ENCODE measurements around the gene GRIN2A. TPM values are rescaled to one million over a fixed set of nuclear protein-coding genes. Genes with fewer than 3 reads are reported as not detected.

GRIN2A gene
- polyA plus RNA-seq, 1 donor (not counting 4 experiments of a cell fraction or from before 2014, with no cell fraction given) = 0.01 TPM

DNA sequence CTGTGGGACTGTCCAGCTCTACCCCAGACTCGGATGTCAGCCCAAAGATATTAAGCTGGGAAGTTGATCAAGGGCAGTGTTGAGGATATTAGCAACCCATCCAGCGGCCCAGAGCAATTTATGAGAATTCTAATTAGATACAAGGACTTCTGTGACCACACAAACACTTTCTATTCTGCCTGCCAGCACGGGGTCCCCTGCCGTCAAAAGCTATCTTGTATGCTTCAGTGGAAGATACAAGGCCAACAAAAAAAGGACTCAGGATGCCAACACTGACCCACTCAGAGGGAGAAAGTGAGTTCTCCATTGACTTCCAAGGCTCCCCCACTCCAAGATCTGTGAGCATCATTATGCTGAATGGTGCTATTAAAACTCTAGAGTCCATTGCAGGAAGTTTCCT lies 390.7 kb downstream of the GRIN2A start:
- Histone ChIP-seq H3K9ac (ENCODE audit: control insufficient read depth, extremely low read depth, insufficient read depth, low read length) (no peak overlapping the region), H3K4me2 (ENCODE audit: control insufficient read depth, extremely low read depth, insufficient read depth, low read depth, low read length) (no peak overlapping the region), H2AFZ (ENCODE audit: control insufficient read depth, low read length) (no peak overlapping the region), H3K4me3 (ENCODE audit: control insufficient read depth in 2 of 3, extremely low read depth in 1 of 3, insufficient read depth in 2 of 3, low read depth in 1 of 3, low read length in 3 of 3) (no peak overlapping the region), H3K27me3 (ENCODE audit: control insufficient read depth, extremely low read depth, insufficient read depth, low read length) (no peaks in the 10 kb centered on the region), H3K79me2 (ENCODE audit: control insufficient read depth, insufficient read depth, low read length) (no peaks in the 10 kb centered on the region), H3K4me1 (ENCODE audit: control insufficient read depth, extremely low read depth, insufficient read depth, low read length) (no peaks in the 10 kb centered on the region), H3K27ac (ENCODE audit: control insufficient read depth, insufficient read depth, low read length) (no peak overlapping the region), H3K36me3 (ENCODE audit: control insufficient read depth in 2 of 2, extremely low read depth in 1 of 2, insufficient read depth in 2 of 2, low read length in 2 of 2) (no peaks in the 10 kb centered on the region), H3K9me3 (ENCODE audit: control insufficient read depth, low read depth, low read length) (no peaks in the 10 kb centered on the region), H3K9me1 (ENCODE audit: control insufficient read depth, extremely low read depth, insufficient read depth, low read length) (no peaks in the 10 kb centered on the region), H4K20me1 (ENCODE audit: control insufficient read depth, extremely low read depth, insufficient read depth, low read length) (no peaks in the 10 kb centered on the region)
- FAIRE-seq (no peak), DNase-seq (ENCODE audit: low read depth, low spot score) (no peak)
- dilution Hi-C loops (cut with MboI; ENCODE audit: extremely low pct_ligation_motif_present, low sequenced_read_pairs) = no loop called here
- TF ChIP-seq EZH2 (IDR thresholded peaks at IDR 0.05; ENCODE audit: low read length) = no peak
- TF ChIP-seq, protein P1, sequence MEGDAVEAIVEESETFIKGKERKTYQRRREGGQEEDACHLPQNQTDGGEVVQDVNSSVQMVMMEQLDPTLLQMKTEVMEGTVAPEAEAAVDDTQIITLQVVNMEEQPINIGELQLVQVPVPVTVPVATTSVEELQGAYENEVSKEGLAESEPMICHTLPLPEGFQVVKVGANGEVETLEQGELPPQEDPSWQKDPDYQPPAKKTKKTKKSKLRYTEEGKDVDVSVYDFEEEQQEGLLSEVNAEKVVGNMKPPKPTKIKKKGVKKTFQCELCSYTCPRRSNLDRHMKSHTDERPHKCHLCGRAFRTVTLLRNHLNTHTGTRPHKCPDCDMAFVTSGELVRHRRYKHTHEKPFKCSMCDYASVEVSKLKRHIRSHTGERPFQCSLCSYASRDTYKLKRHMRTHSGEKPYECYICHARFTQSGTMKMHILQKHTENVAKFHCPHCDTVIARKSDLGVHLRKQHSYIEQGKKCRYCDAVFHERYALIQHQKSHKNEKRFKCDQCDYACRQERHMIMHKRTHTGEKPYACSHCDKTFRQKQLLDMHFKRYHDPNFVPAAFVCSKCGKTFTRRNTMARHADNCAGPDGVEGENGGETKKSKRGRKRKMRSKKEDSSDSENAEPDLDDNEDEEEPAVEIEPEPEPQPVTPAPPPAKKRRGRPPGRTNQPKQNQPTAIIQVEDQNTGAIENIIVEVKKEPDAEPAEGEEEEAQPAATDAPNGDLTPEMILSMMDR (optimal IDR thresholded peaks at IDR 0.05 in 1 of 3, IDR thresholded peaks at IDR 0.05 in 1 of 3, conservative IDR thresholded peaks at IDR 0.05 in 1 of 3; ENCODE audit: extremely low read depth in 1 of 3, insufficient read depth in 2 of 3, low read length in 3 of 3) = no peak

- dilution Hi-C loops (cut with MboI; ENCODE audit: extremely low pct_ligation_motif_present, low sequenced_read_pairs) = no loop called here
- no peak for FAIRE-seq
- H3K36me3 ChIP-seq (ENCODE audit: control insufficient read depth in 2 of 2, extremely low read depth in 1 of 2, insufficient read depth in 2 of 2, low read length in 2 of 2) = no peaks in the 10 kb centered on the region
Measured at GRCh38 chr16:9790199-9790598, 392.0 kb downstream of the GRIN2A start.

More at GRCh38 chr16:9790199-9790598, 392.0 kb downstream of the GRIN2A start:
- Histone ChIP-seq H3K27ac (ENCODE audit: control insufficient read depth, insufficient read depth, low read length) (no peak overlapping the region), H2AFZ (ENCODE audit: control insufficient read depth, low read length) (no peak overlapping the region), H3K4me3 (ENCODE audit: control insufficient read depth in 2 of 3, extremely low read depth in 1 of 3, insufficient read depth in 2 of 3, low read depth in 1 of 3, low read length in 3 of 3) (no peak overlapping the region), H3K4me1 (ENCODE audit: control insufficient read depth, extremely low read depth, insufficient read depth, low read length) (no peaks in the 10 kb centered on the region), H3K9me1 (ENCODE audit: control insufficient read depth, extremely low read depth, insufficient read depth, low read length) (no peaks in the 10 kb centered on the region), H3K79me2 (ENCODE audit: control insufficient read depth, insufficient read depth, low read length) (no peaks in the 10 kb centered on the region), H3K4me2 (ENCODE audit: control insufficient read depth, extremely low read depth, insufficient read depth, low read depth, low read length) (no peak overlapping the region), H4K20me1 (ENCODE audit: control insufficient read depth, extremely low read depth, insufficient read depth, low read length) (no peaks in the 10 kb centered on the region), H3K27me3 (ENCODE audit: control insufficient read depth, extremely low read depth, insufficient read depth, low read length) (no peaks in the 10 kb centered on the region), H3K9ac (ENCODE audit: control insufficient read depth, extremely low read depth, insufficient read depth, low read length) (no peak overlapping the region), H3K9me3 (ENCODE audit: control insufficient read depth, low read depth, low read length) (no peaks in the 10 kb centered on the region)
- TF ChIP-seq, protein P1 (optimal IDR thresholded peaks at IDR 0.05 in 1 of 3, IDR thresholded peaks at IDR 0.05 in 1 of 3, conservative IDR thresholded peaks at IDR 0.05 in 1 of 3; ENCODE audit: extremely low read depth in 1 of 3, insufficient read depth in 2 of 3, low read length in 3 of 3) = no peak
- TF ChIP-seq EZH2 (IDR thresholded peaks at IDR 0.05; ENCODE audit: low read length) = no peak
- DNase-seq (ENCODE audit: low read depth, low spot score) = no peak

Data from keratinocyte (primary cell).